D721Med (cell line): ENCODE data around the gene STMN1.
"Not testable (repeated sequence)": the region's sequence is repeated elsewhere in the genome, so short reads cannot be mapped to it uniquely, and the experiment has no call there.

Experiments
- DNase-seq: peaks from one replicate; pipeline ENCODE4 v3.0.0; 2011; ENCODE audit warnings: low spot score; ENCODE audit not compliant: insufficient read length
- FAIRE-seq: peaks from 2 replicates; lab custom pipeline; 2011; peaks lifted over from hg19 to GRCh38; lab: Jason Lieb, UNC
- CTCF ChIP-seq: IDR thresholded peaks from 2 replicates; pipeline ENCODE4 v1.5.1; 2012; ENCODE audit warnings: mild to moderate bottlenecking, control low read depth; ENCODE audit not compliant: insufficient read depth; ENCODE audit errors: missing control alignments

STMN1 gene

GRCh38 chr1:25945761-25946160 lies 39.5 kb upstream of the STMN1 start:
- DNase-seq (no peak), FAIRE-seq (no peak)
- TF ChIP-seq CTCF, result no peak

- FAIRE-seq (no peak), DNase-seq (no peak)
- TF ChIP-seq CTCF, result no peak
These were observed 38.8 kb upstream of the STMN1 start for GRCh38 chr1:25944986-25945385.

GRCh38 chr1:25943511-25943910 lies 37.3 kb upstream of the STMN1 start:
- DNase-seq, result not testable (repeated sequence)

GRCh38 chr1:25936947-25937346 lies 30.7 kb upstream of the STMN1 start:
- FAIRE-seq (no peak), DNase-seq (no peak)
- no peak for TF ChIP-seq CTCF

More at GRCh38 chr1:25943511-25943910, 37.3 kb upstream of the STMN1 start:
- not testable (repeated sequence) for FAIRE-seq

GRCh38 chr1:25933479-25934365 lies 27.5 kb upstream of the STMN1 start:
- no peak for TF ChIP-seq CTCF
- FAIRE-seq, result no peak

GRCh38 chr1:25932811-25933400 lies 26.7 kb upstream of the STMN1 start:
- not testable (repeated sequence) for FAIRE-seq, DNase-seq

More at GRCh38 chr1:25933479-25934365, 27.5 kb upstream of the STMN1 start:
- DNase-seq, result no peak

GRCh38 chr1:25932321-25932720 lies 26.1 kb upstream of the STMN1 start:
- FAIRE-seq (no peak), DNase-seq (no peak)
- TF ChIP-seq CTCF, result no peak

- DNase-seq (no peak), FAIRE-seq (no peak)
- no peak for TF ChIP-seq CTCF
These were observed 22.8 kb upstream of the STMN1 start for GRCh38 chr1:25929016-25929415.
